Fibroblast of lung (primary cell): ENCODE results near the gene ZPR1. TPM values are rescaled to one million over a fixed set of nuclear protein-coding genes. Genes with fewer than 3 reads are reported as not detected.
A peak's percentile ranks its signal among the peaks of the same experiment; 100 is the strongest.
"Not testable (repeated sequence)": the region's sequence is repeated elsewhere in the genome, so short reads cannot be mapped to it uniquely, and the experiment has no call there.

ENCODE experiments used
- DNase-seq, 2 donors: peaks; one replicate each; pipeline versions ENCODE4 v3.0.0 to v3.0.0-alpha.2; 2010; ENCODE audit warnings: low read depth in 2 of 2
- H2AFZ ChIP-seq: 2 replicates; pipeline ENCODE4 v1.5.1; 2012; ENCODE audit warnings: low read length, control low read depth, inconsistent platforms
- H3K27ac ChIP-seq: 2 replicates; pipeline ENCODE4 v1.5.1; 2011; ENCODE audit warnings: low read length, control low read depth; ENCODE audit not compliant: insufficient read depth
- H3K27me3 ChIP-seq: 2 replicates; pipeline ENCODE4 v1.5.1; 2011; ENCODE audit warnings: mild to moderate bottlenecking, low read length; ENCODE audit not compliant: control insufficient read depth, insufficient read depth
- H3K36me3 ChIP-seq: 2 replicates; pipeline ENCODE4 v1.5.1; 2011; ENCODE audit warnings: low read length; ENCODE audit not compliant: control insufficient read depth, insufficient read depth
- H3K4me1 ChIP-seq: 2 replicates; pipeline ENCODE4 v1.5.1; 2011; ENCODE audit warnings: low read length; ENCODE audit not compliant: control insufficient read depth, insufficient read depth; ENCODE audit errors: extremely low read depth
- H3K4me2 ChIP-seq: 2 replicates; pipeline ENCODE4 v1.5.1; 2011; ENCODE audit warnings: low read length, control low read depth; ENCODE audit not compliant: insufficient read depth; ENCODE audit errors: extremely low read depth
- H3K4me3 ChIP-seq, 4 experiments: fragments of 200-600 bp in 1 of 4; sonication (generic) in 1 of 4; replicated peaks in 1 of 4; 2 replicates each; pipeline ENCODE4 v1.5.1; 2011 to 2016; ENCODE audit warnings: low read length in 4 of 4, low read depth in 3 of 4, mild to moderate bottlenecking in 3 of 4, control low read depth in 2 of 4, inconsistent platforms in 1 of 4, mixed read lengths in 1 of 4; ENCODE audit not compliant: insufficient read depth in 1 of 4; ENCODE audit errors: control extremely low read depth in 1 of 4
- H3K79me2 ChIP-seq: 2 replicates; pipeline ENCODE4 v1.5.1; 2012; ENCODE audit warnings: mild to moderate bottlenecking, low read length, inconsistent platforms; ENCODE audit not compliant: control insufficient read depth, insufficient read depth
- H3K9ac ChIP-seq: 2 replicates; pipeline ENCODE4 v1.5.1; 2011; ENCODE audit warnings: mild to moderate bottlenecking, low read length, control low read depth; ENCODE audit not compliant: insufficient read depth
- H3K9me3 ChIP-seq: 2 replicates; pipeline ENCODE4 v1.5.1; 2012; ENCODE audit warnings: low read depth, low read length; ENCODE audit not compliant: control insufficient read depth, insufficient read depth
- H4K20me1 ChIP-seq: 2 replicates; pipeline ENCODE4 v1.5.1; 2011; ENCODE audit warnings: low read length; ENCODE audit not compliant: control insufficient read depth, insufficient read depth; ENCODE audit errors: extremely low read depth
- CTCF ChIP-seq, 2 donors: IDR thresholded peaks in 1 of 2; conservative IDR thresholded peaks in 1 of 2; 1 replicate in 1 of 2; 2 replicates in 1 of 2; pipeline ENCODE4 v1.5.1; 2011 to 2012; ENCODE audit warnings: low read length in 2 of 2, control low read depth in 1 of 2, inconsistent platforms in 1 of 2, low read depth in 1 of 2, mild to moderate bottlenecking in 1 of 2
- EZH2 ChIP-seq: IDR thresholded peaks from 2 replicates; pipeline ENCODE4 v1.5.1; 2012; ENCODE audit warnings: low read length, control low read depth, mild to moderate bottlenecking; ENCODE audit errors: missing control alignments
- polyA plus RNA-seq, 2 donors: library from polyadenylated mRNA; depleted of rRNA in 1 of 2; stranded (reverse) in 1 of 2; unstranded in 1 of 2; fragments of >200 nt; gene quantifications; 2 replicates each; pipeline ENCODE4 v1.2.1, GENCODE V29; 2011 to 2012; ENCODE audit warnings: missing spikeins in 1 of 2
- total RNA-seq: library from RNA; depleted of rRNA; stranded (reverse); fragments of >200 nt; gene quantifications from 2 replicates; pipeline ENCODE4 v1.2.1, GENCODE V29; 2014

ZPR1 gene
- total and polyA plus RNA-seq, 2 donors (not counting 1 experiment from before 2014, with no cell fraction given): 28.4 to 56.4 TPM

GRCh38 chr11:116835791-116836631 lies 48.2 kb upstream of the ZPR1 start:
- peak overlapping the region; percentile 53 for H3K9ac ChIP-seq
- H4K20me1 ChIP-seq: no peaks in the 10 kb centered on the region
- TF ChIP-seq CTCF (conservative IDR thresholded peaks at IDR 0.05 in 1 of 2, IDR thresholded peaks at IDR 0.05 in 1 of 2; ENCODE audit: low read depth in 1 of 2, low read length in 2 of 2) (peak; percentile 56 to 58), EZH2 (no peak)
- H3K27ac ChIP-seq: peak overlapping the region; percentile 65
- H3K36me3 ChIP-seq: no peaks in the 10 kb centered on the region
- H2AFZ ChIP-seq: peak overlapping the region; percentile 78
- peak overlapping the region; percentile 51 for H3K4me2 ChIP-seq
- no peaks in the 10 kb centered on the region for H3K9me3 ChIP-seq
- no peaks in the 10 kb centered on the region for H3K79me2 ChIP-seq
- peak overlapping the region in 3 of 4 experiments; percentile 1 to 39 (median 19) for H3K4me3 ChIP-seq
- H3K4me1 ChIP-seq: peaks cover 7% of the 10 kb centered on the region
- H3K27me3 ChIP-seq: no peaks in the 10 kb centered on the region
- peak; percentile 93 to 95 for DNase-seq

- no peaks in the 10 kb centered on the region for H3K9me3 ChIP-seq
- H3K27ac ChIP-seq: peak overlapping the region; percentile 65
- no peaks in the 10 kb centered on the region for H3K79me2 ChIP-seq
- H3K4me3 ChIP-seq: peak overlapping the region in 2 of 4 experiments; percentile 19 to 39
- peak overlapping the region; percentile 81 for H2AFZ ChIP-seq
- no peak for DNase-seq
- H3K27me3 ChIP-seq: no peaks in the 10 kb centered on the region
- H4K20me1 ChIP-seq: no peaks in the 10 kb centered on the region
- H3K9ac ChIP-seq: peak overlapping the region; percentile 53
- TF ChIP-seq EZH2 (no peak), CTCF (conservative IDR thresholded peaks at IDR 0.05 in 1 of 2, IDR thresholded peaks at IDR 0.05 in 1 of 2; ENCODE audit: low read depth in 1 of 2, low read length in 2 of 2) (no peak)
- no peaks in the 10 kb centered on the region for H3K36me3 ChIP-seq
- peak overlapping the region; percentile 51 for H3K4me2 ChIP-seq
- peaks cover 7% of the 10 kb centered on the region for H3K4me1 ChIP-seq
These were observed 47.4 kb upstream of the ZPR1 start for GRCh38 chr11:116835042-116835772.

GRCh38 chr11:116834535-116835041 lies 46.8 kb upstream of the ZPR1 start:
- not testable (repeated sequence) for H3K4me2 ChIP-seq, H3K36me3 ChIP-seq, H2AFZ ChIP-seq, H3K9ac ChIP-seq, H3K79me2 ChIP-seq, H3K27me3 ChIP-seq, H3K4me3 ChIP-seq, H4K20me1 ChIP-seq, H3K9me3 ChIP-seq, DNase-seq, H3K4me1 ChIP-seq, H3K27ac ChIP-seq
